Measurements from ENCODE around the gene PLXNA1. TPM values are rescaled to one million over a fixed set of nuclear protein-coding genes. Genes with fewer than 3 reads are reported as not detected.

PLXNA1 gene
- total RNA-seq, 1 experiment from 2014 or later = 30.3 TPM

DNA sequence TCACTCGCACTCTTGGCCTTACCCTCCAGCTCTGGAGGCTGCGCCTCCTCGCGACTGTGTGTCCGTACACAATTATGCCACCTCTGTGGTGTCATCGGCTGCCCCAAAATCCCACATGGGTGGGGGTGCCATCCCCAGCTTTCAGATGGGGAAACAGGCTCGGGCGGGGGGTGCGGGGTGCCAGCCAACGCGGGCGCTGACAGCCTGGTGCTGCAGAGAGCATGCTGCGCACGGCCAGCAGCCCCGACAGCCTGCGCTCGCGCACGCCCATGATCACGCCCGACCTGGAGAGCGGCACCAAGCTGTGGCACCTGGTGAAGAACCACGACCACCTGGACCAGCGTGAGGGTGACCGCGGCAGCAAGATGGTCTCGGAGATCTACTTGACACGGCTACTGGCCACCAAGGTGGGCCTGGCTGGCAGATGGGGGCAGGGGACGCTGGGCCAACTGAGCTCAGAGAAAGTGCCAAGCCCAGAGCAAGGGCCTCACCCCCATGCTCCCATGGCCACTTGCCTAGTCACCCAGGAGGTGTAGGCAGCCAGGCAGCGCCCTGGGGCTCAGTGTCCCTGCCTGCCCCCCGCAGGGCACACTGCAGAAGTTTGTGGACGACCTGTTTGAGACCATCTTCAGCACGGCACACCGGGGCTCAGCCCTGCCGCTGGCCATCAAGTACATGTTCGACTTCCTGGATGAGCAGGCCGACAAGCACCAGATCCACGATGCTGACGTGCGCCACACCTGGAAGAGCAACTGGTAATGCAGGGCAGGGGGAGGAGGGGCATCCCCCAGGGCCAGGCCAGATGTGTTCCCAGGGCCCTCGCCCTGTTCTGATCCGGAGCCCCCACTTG lies 47.0 kb downstream of the PLXNA1 start:
- no TSS peak for BruUV-seq (replicated peaks)
- CTCF ChIA-PET = no interaction called here
- peaks cover 0 to 3% of the 10 kb centered on the region in 2 experiments; a peak in 2 of 4 replicates for H3K4me1 ChIP-seq (ENCODE audit: control insufficient read depth in 1 of 2, insufficient read depth in 2 of 2, low read length in 2 of 2)
- no peaks in the 10 kb centered on the region for H3K9me3 ChIP-seq (ENCODE audit: control insufficient read depth in 1 of 2, insufficient read depth in 1 of 2, low read depth in 1 of 2, low read length in 2 of 2)
- H3K27me3 ChIP-seq (ENCODE audit: insufficient read depth, low read length) = no peaks in the 10 kb centered on the region
- H4K20me1 ChIP-seq (ENCODE audit: insufficient read depth) = no peaks in the 10 kb centered on the region
- RAD21 ChIA-PET (ENCODE audit: low non-redundant PET in 1 of 2, low total read pairs in 2 of 2, uncharacterized antibody in 2 of 2, unreplicated experiment in 2 of 2) = no interaction called here
- intact Hi-C loops (cut with micrococcal nuclease) = no loop called here
- no peak overlapping the region for H3K9ac ChIP-seq (ENCODE audit: low read length)
- no peaks in the 10 kb centered on the region for H3K79me2 ChIP-seq (ENCODE audit: insufficient read depth, low read length)
- peaks cover 6 to 10% of the 10 kb centered on the region in 2 experiments; a peak in 2 of 4 replicates for H3K36me3 ChIP-seq (ENCODE audit: control insufficient read depth in 1 of 2, insufficient read depth in 2 of 2, low read length in 2 of 2)
- POLR2A ChIA-PET = no interaction called here
- H3K27ac ChIP-seq (ENCODE audit: low read depth, low read length) = no peak overlapping the region
- DNase-seq (ENCODE audit: low read depth, low spot score) (no peak), ATAC-seq (no peak)
- no peak for TF ChIP-seq RAD21 (IDR thresholded peaks at IDR 0.05; ENCODE audit: low read depth)
- TF ChIP-seq, protein P1, sequence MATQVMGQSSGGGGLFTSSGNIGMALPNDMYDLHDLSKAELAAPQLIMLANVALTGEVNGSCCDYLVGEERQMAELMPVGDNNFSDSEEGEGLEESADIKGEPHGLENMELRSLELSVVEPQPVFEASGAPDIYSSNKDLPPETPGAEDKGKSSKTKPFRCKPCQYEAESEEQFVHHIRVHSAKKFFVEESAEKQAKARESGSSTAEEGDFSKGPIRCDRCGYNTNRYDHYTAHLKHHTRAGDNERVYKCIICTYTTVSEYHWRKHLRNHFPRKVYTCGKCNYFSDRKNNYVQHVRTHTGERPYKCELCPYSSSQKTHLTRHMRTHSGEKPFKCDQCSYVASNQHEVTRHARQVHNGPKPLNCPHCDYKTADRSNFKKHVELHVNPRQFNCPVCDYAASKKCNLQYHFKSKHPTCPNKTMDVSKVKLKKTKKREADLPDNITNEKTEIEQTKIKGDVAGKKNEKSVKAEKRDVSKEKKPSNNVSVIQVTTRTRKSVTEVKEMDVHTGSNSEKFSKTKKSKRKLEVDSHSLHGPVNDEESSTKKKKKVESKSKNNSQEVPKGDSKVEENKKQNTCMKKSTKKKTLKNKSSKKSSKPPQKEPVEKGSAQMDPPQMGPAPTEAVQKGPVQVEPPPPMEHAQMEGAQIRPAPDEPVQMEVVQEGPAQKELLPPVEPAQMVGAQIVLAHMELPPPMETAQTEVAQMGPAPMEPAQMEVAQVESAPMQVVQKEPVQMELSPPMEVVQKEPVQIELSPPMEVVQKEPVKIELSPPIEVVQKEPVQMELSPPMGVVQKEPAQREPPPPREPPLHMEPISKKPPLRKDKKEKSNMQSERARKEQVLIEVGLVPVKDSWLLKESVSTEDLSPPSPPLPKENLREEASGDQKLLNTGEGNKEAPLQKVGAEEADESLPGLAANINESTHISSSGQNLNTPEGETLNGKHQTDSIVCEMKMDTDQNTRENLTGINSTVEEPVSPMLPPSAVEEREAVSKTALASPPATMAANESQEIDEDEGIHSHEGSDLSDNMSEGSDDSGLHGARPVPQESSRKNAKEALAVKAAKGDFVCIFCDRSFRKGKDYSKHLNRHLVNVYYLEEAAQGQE (IDR thresholded peaks at IDR 0.05; ENCODE audit: low read depth) = no peak
- TF ChIP-seq, protein P2, sequence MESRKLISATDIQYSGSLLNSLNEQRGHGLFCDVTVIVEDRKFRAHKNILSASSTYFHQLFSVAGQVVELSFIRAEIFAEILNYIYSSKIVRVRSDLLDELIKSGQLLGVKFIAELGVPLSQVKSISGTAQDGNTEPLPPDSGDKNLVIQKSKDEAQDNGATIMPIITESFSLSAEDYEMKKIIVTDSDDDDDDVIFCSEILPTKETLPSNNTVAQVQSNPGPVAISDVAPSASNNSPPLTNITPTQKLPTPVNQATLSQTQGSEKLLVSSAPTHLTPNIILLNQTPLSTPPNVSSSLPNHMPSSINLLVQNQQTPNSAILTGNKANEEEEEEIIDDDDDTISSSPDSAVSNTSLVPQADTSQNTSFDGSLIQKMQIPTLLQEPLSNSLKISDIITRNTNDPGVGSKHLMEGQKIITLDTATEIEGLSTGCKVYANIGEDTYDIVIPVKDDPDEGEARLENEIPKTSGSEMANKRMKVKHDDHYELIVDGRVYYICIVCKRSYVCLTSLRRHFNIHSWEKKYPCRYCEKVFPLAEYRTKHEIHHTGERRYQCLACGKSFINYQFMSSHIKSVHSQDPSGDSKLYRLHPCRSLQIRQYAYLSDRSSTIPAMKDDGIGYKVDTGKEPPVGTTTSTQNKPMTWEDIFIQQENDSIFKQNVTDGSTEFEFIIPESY (IDR thresholded peaks at IDR 0.05; ENCODE audit: extremely low read depth, insufficient replicate concordance, low read length) = no peak
- no peak for TF ChIP-seq JUND (IDR thresholded peaks at IDR 0.05)
- TF ChIP-seq EZH2 (IDR thresholded peaks at IDR 0.05) = no peak
- TF ChIP-seq EGR1 (IDR thresholded peaks at IDR 0.05; ENCODE audit: low read depth) = no peak
- no peak for TF ChIP-seq SIN3A (IDR thresholded peaks at IDR 0.05; ENCODE audit: low read depth)
- TF ChIP-seq POLR2AphosphoS5 (IDR thresholded peaks at IDR 0.05; ENCODE audit: low read depth, low read length) = no peak
- TF ChIP-seq CBX3 (IDR thresholded peaks at IDR 0.05; ENCODE audit: low read depth) = no peak
- no peak for TF ChIP-seq FOSL1 (IDR thresholded peaks at IDR 0.05; ENCODE audit: low read depth)
- TF ChIP-seq, protein P3, sequence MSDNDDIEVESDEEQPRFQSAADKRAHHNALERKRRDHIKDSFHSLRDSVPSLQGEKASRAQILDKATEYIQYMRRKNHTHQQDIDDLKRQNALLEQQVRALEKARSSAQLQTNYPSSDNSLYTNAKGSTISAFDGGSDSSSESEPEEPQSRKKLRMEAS (IDR thresholded peaks at IDR 0.05) = no peak
- no peak for TF ChIP-seq ELF1 (IDR thresholded peaks at IDR 0.05; ENCODE audit: borderline replicate concordance, low read depth)
- no peak for TF ChIP-seq SRF (IDR thresholded peaks at IDR 0.05; ENCODE audit: low read depth)
- TF ChIP-seq TCF7L2 (IDR thresholded peaks at IDR 0.05; ENCODE audit: borderline replicate concordance, extremely low read depth, insufficient read depth, insufficient read length) = no peak
- H3K4me3 ChIP-seq (replicated peaks in 1 of 2; ENCODE audit: low read depth in 1 of 2, low read length in 2 of 2) = no peak overlapping the region
- H3K4me2 ChIP-seq (ENCODE audit: low read length) = no peak overlapping the region
- no peaks in the 10 kb centered on the region for H3K9me2 ChIP-seq (ENCODE audit: insufficient read depth)
- H2AFZ ChIP-seq (ENCODE audit: low read depth, low read length, poor library complexity, severe bottlenecking) = no peak overlapping the region
